ENCODE data around the gene PLPP3.

The PLPP3 gene

DNA sequence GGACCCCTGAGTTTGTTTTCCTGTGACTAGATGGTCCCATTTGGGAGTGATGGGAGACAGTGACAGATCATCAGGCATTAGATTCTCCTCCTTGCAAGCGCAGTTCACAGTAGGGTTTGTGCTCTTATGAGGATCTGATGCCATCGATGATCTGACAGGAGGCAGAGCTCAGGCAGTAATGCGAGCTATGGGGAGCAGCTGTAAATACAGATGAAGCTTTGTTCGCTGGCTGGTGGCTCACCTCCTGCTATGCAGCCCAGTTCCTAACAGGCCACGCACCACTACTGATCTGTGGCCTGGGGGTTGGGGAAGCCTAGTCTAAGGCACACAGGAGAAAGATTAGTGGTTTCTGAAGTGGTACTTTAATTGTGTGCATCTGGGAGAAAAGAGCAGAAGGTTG lies 7.1 kb upstream of the PLPP3 start:
- WGBS (ENCODE audit: extremely low coverage, insufficient coverage, insufficient read length) = no CpG with 5 or more reads among the region's 5 CpGs
- Histone ChIP-seq H3K23ac (ENCODE audit: low read length) (no peak overlapping the region), H3K79me1 (ENCODE audit: low read length) (peaks cover 23% of the 10 kb centered on the region), H3K4me3 (ENCODE audit: low read depth, low read length) (no peak overlapping the region), H3K18ac (ENCODE audit: low read length) (no peak overlapping the region), H3K36me3 (ENCODE audit: control insufficient read depth in 1 of 2, insufficient read depth in 2 of 2, low read length in 2 of 2) (no peaks in the 10 kb centered on the region), H2AFZ (ENCODE audit: insufficient read depth, low read length, poor library complexity) (no peak overlapping the region), H3K4ac (ENCODE audit: low read depth, low read length) (no peak overlapping the region), H3K14ac (ENCODE audit: low read length) (no peak overlapping the region), H3K4me2 (ENCODE audit: low read length) (no peak overlapping the region), H4K12ac (ENCODE audit: low read depth, low read length) (no peak overlapping the region), H2BK120ac (ENCODE audit: insufficient read depth, low read length, poor library complexity) (no peak overlapping the region), H3K27me3 (ENCODE audit: insufficient read depth, low read length) (no peaks in the 10 kb centered on the region), H2BK5ac (ENCODE audit: low read depth, low read length, poor library complexity) (no peak overlapping the region), H4K8ac (ENCODE audit: low read depth, low read length) (no peak overlapping the region), H3K27ac (ENCODE audit: low read depth, low read length) (no peak overlapping the region), H3K9me3 (ENCODE audit: insufficient read depth, low read depth, low read length) (no peaks in the 10 kb centered on the region), H3K9ac (ENCODE audit: low read length) (no peak overlapping the region), H2BK12ac (ENCODE audit: low read length) (no peak overlapping the region), H3K4me1 (ENCODE audit: control insufficient read depth in 1 of 2, insufficient read depth in 2 of 2, low read length in 2 of 2) (peaks cover 6 to 14% of the 10 kb centered on the region in 2 experiments), H3K79me2 (ENCODE audit: control insufficient read depth, insufficient read depth, low read length, poor library complexity) (peaks cover 2% of the 10 kb centered on the region), H2AK5ac (ENCODE audit: low read length) (no peak overlapping the region), H4K91ac (ENCODE audit: low read depth, low read length) (no peak overlapping the region)
- DNase-seq = no peak

- Histone ChIP-seq H3K14ac (ENCODE audit: low read length) (no peak overlapping the region), H3K23ac (ENCODE audit: low read length) (no peak overlapping the region), H4K8ac (ENCODE audit: low read depth, low read length) (no peak overlapping the region), H3K36me3 (ENCODE audit: control insufficient read depth in 1 of 2, insufficient read depth in 2 of 2, low read length in 2 of 2) (no peaks in the 10 kb centered on the region), H2BK5ac (ENCODE audit: low read depth, low read length, poor library complexity) (peak overlapping the region; percentile 52), H3K27me3 (ENCODE audit: insufficient read depth, low read length) (no peaks in the 10 kb centered on the region), H4K91ac (ENCODE audit: low read depth, low read length) (peak overlapping the region; percentile 22), H3K79me1 (ENCODE audit: low read length) (peaks cover 20% of the 10 kb centered on the region), H4K12ac (ENCODE audit: low read depth, low read length) (no peak overlapping the region), H3K4me2 (ENCODE audit: low read length) (no peak overlapping the region), H3K27ac (ENCODE audit: low read depth, low read length) (no peak overlapping the region), H2AFZ (ENCODE audit: insufficient read depth, low read length, poor library complexity) (no peak overlapping the region), H3K4me1 (ENCODE audit: control insufficient read depth in 1 of 2, insufficient read depth in 2 of 2, low read length in 2 of 2) (peaks cover 3 to 10% of the 10 kb centered on the region in 2 experiments), H3K18ac (ENCODE audit: low read length) (no peak overlapping the region), H3K4me3 (ENCODE audit: low read depth, low read length) (no peak overlapping the region), H2BK120ac (ENCODE audit: insufficient read depth, low read length, poor library complexity) (no peak overlapping the region), H3K9ac (ENCODE audit: low read length) (no peak overlapping the region), H3K79me2 (ENCODE audit: control insufficient read depth, insufficient read depth, low read length, poor library complexity) (peaks cover under 1% of the 10 kb centered on the region), H3K9me3 (ENCODE audit: insufficient read depth, low read depth, low read length) (no peaks in the 10 kb centered on the region), H2BK12ac (ENCODE audit: low read length) (peak overlapping the region; percentile 43), H3K4ac (ENCODE audit: low read depth, low read length) (no peak overlapping the region), H2AK5ac (ENCODE audit: low read length) (no peak overlapping the region)
- WGBS (ENCODE audit: extremely low coverage, insufficient coverage, insufficient read length) = no CpG with 5 or more reads among the region's 5 CpGs
- DNase-seq = no peak
These were observed 6.6 kb upstream of the PLPP3 start for GRCh38 chr1:56585985-56586384.

DNA sequence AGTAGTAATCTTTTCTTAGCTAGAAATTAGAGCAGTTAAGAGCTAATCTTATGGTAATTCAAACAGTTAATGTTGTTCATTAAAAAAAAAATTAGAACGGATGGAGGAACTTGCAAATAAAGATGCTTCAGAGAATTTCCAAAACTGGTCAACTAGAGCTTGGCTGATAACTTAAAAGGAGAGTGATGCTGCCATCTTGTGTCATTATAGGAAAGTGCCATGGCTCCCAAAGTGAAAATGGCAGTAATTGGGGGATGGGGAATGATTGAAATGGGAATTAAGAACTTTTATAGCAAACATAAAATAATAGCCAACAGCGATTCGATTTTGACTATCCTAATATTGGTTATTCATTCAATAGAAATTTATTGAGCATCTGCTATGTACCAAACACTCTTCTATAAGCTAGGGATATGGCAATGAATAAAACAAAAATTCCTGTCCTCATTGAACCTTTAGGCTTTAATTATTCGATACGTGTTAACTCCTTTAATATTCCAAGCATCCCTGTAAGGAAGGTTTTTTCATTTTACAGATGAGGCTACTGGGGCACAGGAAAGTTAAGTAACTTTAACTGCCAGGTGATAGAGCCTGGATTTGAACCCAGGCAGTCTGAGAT lies 5.7 kb upstream of the PLPP3 start:
- H3K4me3 ChIP-seq (ENCODE audit: low read depth, low read length) = no peak overlapping the region
- peaks cover 2% of the 10 kb centered on the region for H3K79me2 ChIP-seq (ENCODE audit: control insufficient read depth, insufficient read depth, low read length, poor library complexity)
- H3K27ac ChIP-seq (ENCODE audit: low read depth, low read length) = no peak overlapping the region
- H3K14ac ChIP-seq (ENCODE audit: low read length) = no peak overlapping the region
- no peak overlapping the region for H2BK5ac ChIP-seq (ENCODE audit: low read depth, low read length, poor library complexity)
- H3K4me1 ChIP-seq (ENCODE audit: control insufficient read depth in 1 of 2, insufficient read depth in 2 of 2, low read length in 2 of 2) = peaks cover 7 to 10% of the 10 kb centered on the region in 2 experiments
- WGBS (ENCODE audit: extremely low coverage, insufficient coverage, insufficient read length) = no CpG with 5 or more reads among the region's 5 CpGs
- no peaks in the 10 kb centered on the region for H3K9me3 ChIP-seq (ENCODE audit: insufficient read depth, low read depth, low read length)
- no peak overlapping the region for H3K9ac ChIP-seq (ENCODE audit: low read length)
- H4K12ac ChIP-seq (ENCODE audit: low read depth, low read length) = no peak overlapping the region
- no peak overlapping the region for H3K23ac ChIP-seq (ENCODE audit: low read length)
- no peak overlapping the region for H3K18ac ChIP-seq (ENCODE audit: low read length)
- no peak overlapping the region for H4K8ac ChIP-seq (ENCODE audit: low read depth, low read length)
- no peak overlapping the region for H3K4me2 ChIP-seq (ENCODE audit: low read length)
- no peak overlapping the region for H3K4ac ChIP-seq (ENCODE audit: low read depth, low read length)
- no peak overlapping the region for H2BK12ac ChIP-seq (ENCODE audit: low read length)
- H3K36me3 ChIP-seq (ENCODE audit: control insufficient read depth in 1 of 2, insufficient read depth in 2 of 2, low read length in 2 of 2) = no peaks in the 10 kb centered on the region
- peaks cover 18% of the 10 kb centered on the region for H3K79me1 ChIP-seq (ENCODE audit: low read length)
- no peak overlapping the region for H2AK5ac ChIP-seq (ENCODE audit: low read length)
- DNase-seq = peak in 1 of 2 donors; percentile 76
- H2BK120ac ChIP-seq (ENCODE audit: insufficient read depth, low read length, poor library complexity) = no peak overlapping the region
- no peak overlapping the region for H2AFZ ChIP-seq (ENCODE audit: insufficient read depth, low read length, poor library complexity)
- H3K27me3 ChIP-seq (ENCODE audit: insufficient read depth, low read length) = no peaks in the 10 kb centered on the region
- H4K91ac ChIP-seq (ENCODE audit: low read depth, low read length) = no peak overlapping the region

DNA sequence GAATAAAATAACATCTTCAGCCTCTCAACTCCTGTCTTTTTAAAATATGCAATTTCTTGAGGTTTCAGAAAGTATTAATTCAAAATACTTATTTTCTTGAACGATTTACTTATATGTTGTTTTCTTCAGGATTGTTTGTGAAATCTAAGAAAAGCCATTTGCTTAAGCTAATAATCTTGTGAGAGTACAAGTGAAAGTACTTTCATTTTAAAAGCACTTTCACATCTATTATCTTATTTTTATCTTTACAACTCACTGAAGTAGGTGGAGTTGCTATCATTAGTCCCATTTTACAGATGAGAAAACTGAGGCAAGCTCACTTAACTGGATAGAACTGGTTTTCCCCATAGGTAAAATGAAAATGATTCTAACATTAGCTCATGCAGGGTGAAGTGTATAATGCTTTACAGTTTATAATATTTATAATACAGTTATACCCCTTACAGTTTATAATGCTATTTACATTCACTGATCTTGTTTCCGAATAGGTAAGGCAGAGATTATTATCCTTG lies 4.7 kb upstream of the PLPP3 start:
- WGBS (ENCODE audit: extremely low coverage, insufficient coverage, insufficient read length) = no CpG with 5 or more reads among the region's 2 CpGs
- Histone ChIP-seq H3K27ac (ENCODE audit: low read depth, low read length) (no peak overlapping the region), H3K9me3 (ENCODE audit: insufficient read depth, low read depth, low read length) (no peaks in the 10 kb centered on the region), H2BK12ac (ENCODE audit: low read length) (no peak overlapping the region), H2BK5ac (ENCODE audit: low read depth, low read length, poor library complexity) (no peak overlapping the region), H3K9ac (ENCODE audit: low read length) (no peak overlapping the region), H3K14ac (ENCODE audit: low read length) (no peak overlapping the region), H3K4me3 (ENCODE audit: low read depth, low read length) (no peak overlapping the region), H2AFZ (ENCODE audit: insufficient read depth, low read length, poor library complexity) (no peak overlapping the region), H3K18ac (ENCODE audit: low read length) (no peak overlapping the region), H3K27me3 (ENCODE audit: insufficient read depth, low read length) (no peaks in the 10 kb centered on the region), H2AK5ac (ENCODE audit: low read length) (no peak overlapping the region), H3K36me3 (ENCODE audit: control insufficient read depth in 1 of 2, insufficient read depth in 2 of 2, low read length in 2 of 2) (no peaks in the 10 kb centered on the region), H3K4ac (ENCODE audit: low read depth, low read length) (no peak overlapping the region), H4K8ac (ENCODE audit: low read depth, low read length) (no peak overlapping the region), H3K4me2 (ENCODE audit: low read length) (no peak overlapping the region), H4K12ac (ENCODE audit: low read depth, low read length) (no peak overlapping the region), H3K79me1 (ENCODE audit: low read length) (peaks cover 20% of the 10 kb centered on the region), H3K4me1 (ENCODE audit: control insufficient read depth in 1 of 2, insufficient read depth in 2 of 2, low read length in 2 of 2) (peaks cover 7 to 12% of the 10 kb centered on the region in 2 experiments), H3K79me2 (ENCODE audit: control insufficient read depth, insufficient read depth, low read length, poor library complexity) (peaks cover 5% of the 10 kb centered on the region), H3K23ac (ENCODE audit: low read length) (no peak overlapping the region), H2BK120ac (ENCODE audit: insufficient read depth, low read length, poor library complexity) (no peak overlapping the region), H4K91ac (ENCODE audit: low read depth, low read length) (no peak overlapping the region)
- no peak for DNase-seq

Measured in trophoblast cell (in vitro differentiated cells and primary cell).